HG03432 (cell line): ENCODE data around the gene SERINC5.

ENCODE experiments used
- ATAC-seq: cut with Tn5 transposase; IDR thresholded peaks from one replicate; pipeline ENCODE4 v1.9.1; 2021; ENCODE audit warnings: mild to moderate bottlenecking, moderate library complexity; ENCODE audit not compliant: unreplicated experiment

SERINC5 gene

DNA sequence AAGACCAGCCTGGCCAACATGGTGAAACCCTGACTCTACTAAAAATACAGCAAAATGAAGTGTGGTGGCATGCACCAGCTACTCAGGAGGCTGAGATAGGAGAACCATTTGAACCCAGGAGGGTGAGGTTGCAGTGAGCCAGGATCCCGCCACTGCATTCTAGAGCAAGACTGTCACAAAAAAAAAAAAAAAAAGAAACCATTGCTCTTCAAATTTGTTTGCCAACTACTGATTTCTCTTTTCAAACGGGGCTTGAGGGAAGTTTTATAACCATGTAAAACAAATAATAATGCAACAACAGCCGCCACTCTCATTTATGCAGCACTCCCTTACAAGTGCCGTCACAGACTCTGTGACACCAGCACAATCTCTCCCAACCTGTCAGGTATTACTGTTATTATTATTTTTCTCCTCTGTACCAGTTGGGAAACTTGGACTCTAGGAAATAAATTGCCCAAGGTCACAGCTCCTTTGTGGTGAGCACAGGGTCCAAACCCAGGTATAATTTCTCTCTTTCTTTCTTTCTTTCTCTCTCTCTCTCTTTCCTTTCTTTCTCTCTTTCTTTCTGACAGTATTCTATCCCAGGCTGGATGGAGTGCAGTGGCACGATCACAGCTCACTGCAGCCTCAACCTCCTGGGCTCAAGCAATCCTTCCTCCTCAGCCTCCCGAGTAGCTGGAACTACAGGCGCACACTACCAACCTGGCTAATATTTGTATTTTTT, 25.4 kb downstream of the SERINC5 start:
- ATAC-seq = no peak

DNA sequence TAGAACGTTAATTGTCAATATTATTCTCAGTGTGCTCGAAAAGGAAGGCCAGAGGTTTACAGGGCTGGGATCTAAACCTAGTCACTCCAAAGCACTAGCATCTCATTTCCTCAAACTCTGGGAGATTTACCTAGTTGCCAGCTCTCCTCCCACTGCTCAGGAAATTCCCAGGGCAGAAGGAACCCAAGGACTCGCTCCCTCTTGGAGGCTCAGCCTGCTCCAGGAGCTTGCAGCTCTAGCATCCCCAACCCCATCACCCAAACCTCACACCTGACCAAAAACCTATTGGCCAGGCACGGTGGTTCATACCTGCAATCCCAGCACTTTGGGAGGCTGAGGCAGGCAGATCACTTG, 26.0 kb downstream of the SERINC5 start:
- no peak for ATAC-seq

- no peak for ATAC-seq
Observed at GRCh38 chr5:80227979-80228596, 27.8 kb downstream of the SERINC5 start.

- no peak for ATAC-seq
Observed at GRCh38 chr5:80225934-80226326, 29.9 kb downstream of the SERINC5 start.

DNA sequence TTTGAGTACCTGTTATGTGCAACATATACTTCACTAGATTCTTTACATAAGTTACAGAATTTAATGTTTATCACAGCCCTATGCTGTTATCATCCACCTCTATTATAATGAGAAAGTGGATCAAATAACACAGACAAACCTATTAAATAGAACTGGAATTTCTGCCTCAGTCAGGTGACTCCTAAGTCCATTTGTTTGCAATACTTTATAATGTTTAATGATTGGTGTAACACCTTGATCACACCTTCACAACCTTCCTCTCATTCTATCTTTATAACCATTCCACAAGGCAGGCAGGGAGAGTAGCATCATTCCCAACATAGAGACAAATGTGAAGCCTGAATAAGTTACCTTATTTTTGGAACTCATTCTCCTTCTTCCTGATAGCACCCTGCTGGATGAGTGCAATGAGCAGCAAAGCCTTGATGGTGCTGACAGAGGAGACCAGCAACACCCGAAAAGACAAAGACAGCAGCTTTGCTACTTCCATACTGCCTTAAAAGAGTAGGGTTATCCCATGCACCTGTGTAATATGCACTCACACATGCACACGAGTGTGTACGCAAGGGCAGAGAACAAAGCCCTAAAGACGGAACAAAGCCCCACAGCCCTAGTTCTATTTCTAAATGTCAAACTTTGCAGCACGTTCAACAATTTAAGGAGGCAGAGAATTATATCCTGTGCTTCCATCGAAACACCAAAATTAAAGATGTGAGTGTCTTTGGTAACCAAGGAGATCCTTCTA, 30.5 kb downstream of the SERINC5 start:
- ATAC-seq = no peak

DNA sequence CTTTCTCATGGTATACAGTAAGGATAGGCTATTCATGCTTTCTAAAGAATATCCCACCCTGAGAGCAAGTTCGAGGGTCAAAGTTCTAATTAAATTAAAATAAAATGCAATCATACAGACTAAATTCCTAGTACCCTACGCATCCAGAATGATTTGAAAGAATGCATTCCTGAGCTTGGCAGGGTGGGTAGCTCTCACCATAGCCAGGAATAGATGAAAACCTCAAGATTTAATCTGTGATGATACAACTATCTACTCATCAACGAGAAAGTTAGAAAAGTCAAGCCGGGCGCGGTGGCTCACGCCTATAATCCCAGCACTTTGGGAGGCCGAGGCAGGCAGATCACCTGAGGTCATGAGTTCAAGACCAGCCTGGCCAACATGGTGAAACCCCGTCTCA, 32.3 kb downstream of the SERINC5 start:
- ATAC-seq = no peak

DNA sequence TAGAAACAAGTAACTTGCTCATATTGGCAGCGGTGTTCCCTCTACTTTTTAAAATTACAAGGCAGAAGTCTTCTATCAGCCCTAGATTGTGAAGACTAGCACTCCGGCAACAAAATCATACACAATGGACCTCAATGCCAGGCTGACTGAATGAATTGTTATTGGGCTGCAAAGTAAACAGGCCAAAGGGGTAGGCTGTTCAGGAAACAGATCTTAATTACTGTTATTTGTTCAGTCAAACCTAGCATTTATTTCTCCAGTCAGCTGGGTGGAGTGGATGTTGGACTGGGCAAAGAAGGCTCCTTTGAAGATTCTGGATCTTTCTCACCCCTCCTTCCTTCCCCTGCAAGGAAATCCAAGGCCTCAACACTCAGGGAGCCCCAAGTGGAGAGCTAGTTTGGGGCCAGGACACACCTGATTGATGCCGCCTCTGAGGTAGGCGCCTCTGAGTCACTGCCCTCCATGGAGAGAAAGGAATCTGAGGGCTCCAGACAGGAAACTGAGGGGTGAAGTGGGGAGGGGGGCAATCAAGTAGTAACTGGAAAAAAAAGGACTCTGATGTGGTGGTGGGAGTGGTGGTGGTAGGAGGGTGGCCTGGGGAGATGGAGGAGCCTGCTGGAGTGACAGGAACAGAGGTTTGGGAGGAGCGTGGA, 35.5 kb downstream of the SERINC5 start:
- ATAC-seq = no peak

GRCh38 chr5:80219391-80219790, 36.5 kb downstream of the SERINC5 start:
- ATAC-seq = no peak

DNA sequence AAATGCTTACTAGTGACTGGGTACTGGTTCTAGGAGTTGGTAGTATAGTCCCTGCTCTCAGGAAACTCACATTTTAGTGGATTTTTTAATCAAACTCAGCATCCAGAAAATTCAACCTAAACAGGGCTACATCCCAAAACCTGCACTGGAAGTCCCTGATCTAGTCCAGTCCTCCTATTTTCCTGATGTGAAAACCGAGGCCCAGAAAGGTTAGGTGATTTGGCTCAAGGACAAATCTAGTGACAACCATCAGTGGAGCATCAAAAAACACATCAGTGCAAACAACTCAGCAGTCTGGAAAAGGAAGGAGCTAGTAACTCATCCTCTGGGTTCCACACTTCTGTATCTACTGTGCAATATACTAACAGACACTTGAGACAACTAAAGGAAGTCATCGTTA, 38.2 kb downstream of the SERINC5 start:
- no peak for ATAC-seq

DNA sequence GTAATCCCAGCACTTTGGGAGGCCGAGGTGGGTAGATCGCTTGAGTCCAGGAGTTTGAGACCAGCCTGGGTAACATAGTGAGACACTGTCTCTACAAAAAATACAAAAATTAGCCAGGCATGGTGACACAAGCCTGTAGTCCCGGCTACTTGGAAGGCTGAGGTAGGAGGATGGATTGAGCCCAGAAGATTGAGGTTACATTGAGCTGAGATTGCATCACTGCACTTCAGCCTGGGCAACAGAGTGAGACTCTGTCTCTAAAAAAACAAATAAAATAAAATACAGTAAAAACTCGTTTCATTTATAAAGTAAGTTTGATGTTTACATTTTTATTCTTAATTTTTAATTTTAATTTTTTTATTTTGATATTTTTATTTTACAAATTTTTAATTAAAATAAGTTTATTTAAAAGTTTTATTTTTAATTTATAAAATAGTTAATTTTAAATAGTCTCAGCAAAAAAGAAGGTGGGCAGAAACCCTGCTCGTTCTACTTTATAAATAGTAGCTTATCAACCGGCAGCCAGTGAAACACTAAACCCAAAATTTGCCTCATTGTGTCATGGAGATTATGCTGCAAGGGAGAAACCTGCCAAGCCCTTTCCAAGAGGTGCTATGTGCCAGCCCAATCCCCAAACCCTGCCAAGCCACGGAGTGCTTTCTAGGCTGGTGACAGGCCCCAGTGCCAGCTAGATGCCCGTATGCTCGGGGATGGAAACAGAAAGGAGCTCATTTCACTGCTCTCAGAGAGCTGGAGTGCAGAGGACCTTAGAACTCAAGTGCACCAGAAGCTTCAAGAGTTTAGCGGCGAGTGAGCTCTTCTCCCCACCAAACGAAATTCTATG, 38.9 kb downstream of the SERINC5 start:
- no peak for ATAC-seq

GRCh38 chr5:80216096-80216495, 39.8 kb downstream of the SERINC5 start:
- no peak for ATAC-seq

DNA sequence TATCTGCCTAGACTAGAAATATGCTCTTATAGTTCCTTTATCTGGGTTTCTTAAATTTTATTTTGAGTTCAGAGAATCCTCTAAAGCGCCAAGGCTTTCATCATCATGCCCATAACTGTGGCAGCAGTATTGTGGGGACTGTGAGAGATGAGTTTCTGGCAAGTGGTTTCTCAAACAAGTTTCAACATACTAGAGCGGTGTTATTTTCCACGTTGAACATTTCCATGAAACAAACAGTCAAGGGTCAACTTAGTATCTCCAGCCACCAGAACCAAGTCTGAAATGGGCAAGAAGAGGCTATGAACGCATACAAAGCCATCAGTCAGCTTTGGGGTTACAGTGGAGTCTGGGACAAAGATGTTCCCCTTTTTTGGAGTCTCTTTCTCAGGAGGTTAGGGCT, 40.3 kb downstream of the SERINC5 start:
- ATAC-seq = no peak

GRCh38 chr5:80213466-80213865, 42.4 kb downstream of the SERINC5 start:
- no peak for ATAC-seq

DNA sequence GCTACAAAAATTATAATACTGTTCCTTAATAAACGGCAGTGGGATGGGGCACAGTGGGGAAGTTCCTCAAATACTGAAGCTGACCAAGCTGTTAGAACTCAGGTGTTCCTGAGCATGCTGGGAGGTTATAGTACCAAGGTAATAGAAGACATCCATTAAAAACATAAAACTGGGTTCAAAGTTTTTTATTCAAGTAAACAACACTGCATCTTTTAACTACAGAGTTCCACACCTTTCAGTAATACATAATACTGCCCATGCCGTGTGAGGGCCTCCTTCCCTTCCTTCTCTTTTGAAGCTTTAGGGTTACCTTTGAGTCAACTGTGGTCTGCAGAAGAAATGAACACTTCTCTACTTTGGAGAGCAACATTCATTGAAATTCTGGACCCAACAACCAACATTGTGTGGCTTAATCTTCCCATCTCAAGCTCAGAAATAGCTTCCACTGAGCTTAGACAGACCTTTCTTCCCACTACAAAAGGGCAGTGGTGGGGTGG, 43.6 kb downstream of the SERINC5 start:
- ATAC-seq = no peak

GRCh38 chr5:80211327-80211726, 44.5 kb downstream of the SERINC5 start:
- no peak for ATAC-seq

DNA sequence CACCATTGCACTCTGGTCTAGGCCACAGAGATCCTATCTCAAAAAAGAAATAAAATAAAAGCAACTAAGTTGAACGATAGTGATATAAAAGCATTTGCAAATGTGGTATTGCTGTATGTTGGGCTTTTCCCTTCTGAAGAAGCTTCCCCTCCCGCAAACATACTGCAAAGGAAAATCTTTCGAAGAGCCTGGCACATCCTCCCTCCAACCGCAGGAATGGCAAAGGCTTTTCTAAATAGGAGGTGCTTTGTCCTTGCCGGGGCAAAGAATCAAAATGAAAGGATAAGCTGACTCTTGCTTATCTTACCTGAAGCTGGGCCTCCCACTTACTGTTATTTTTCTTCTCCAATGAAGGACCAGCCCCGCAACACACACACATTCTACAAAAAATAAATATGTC, 45.8 kb downstream of the SERINC5 start:
- ATAC-seq = no peak

DNA sequence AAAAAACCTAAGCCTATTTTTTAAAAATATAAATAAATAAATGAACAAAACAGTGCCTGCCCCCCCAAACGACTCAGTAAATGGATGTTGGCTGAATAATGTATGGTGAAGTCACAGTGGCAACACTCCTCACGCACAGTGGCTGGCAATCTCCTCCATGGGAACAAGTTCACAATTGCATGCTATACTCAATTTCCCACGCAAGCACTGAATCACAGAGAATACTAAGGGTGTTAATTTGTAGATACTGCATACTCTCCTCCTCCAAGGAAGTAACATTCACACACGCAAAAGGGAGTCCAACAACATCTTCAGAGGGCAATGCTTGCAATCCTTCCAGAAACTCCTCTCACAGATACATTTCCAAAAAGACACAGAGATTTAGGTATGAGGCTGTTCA, 47.5 kb downstream of the SERINC5 start:
- no peak for ATAC-seq

GRCh38 chr5:80207832-80208231, 48.0 kb downstream of the SERINC5 start:
- ATAC-seq = no peak

DNA sequence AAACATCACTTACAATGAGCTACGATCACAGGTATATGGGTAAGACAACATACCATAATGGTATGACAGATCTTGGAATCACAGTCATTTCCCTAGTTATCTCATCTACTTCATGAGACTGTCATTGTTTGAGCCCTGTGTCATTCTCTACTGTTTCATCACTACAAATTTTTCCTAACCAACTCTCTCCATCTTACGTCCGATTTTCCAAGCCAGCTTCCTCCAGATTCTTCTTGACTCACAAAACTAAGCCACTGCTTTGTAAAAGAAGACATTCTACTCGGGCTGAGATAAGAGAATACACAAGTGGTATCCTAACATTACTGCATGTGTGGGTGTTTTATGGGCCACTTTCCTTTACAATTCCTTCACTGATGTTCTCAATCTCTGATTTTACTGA, 49.6 kb downstream of the SERINC5 start:
- ATAC-seq = no peak

GRCh38 chr5:80205846-80206245, 50.0 kb downstream of the SERINC5 start:
- no peak for ATAC-seq
